GM21529 (cell line): Measurements from ENCODE around the gene AP5Z1.
"Not testable (repeated sequence)": the region's sequence is repeated elsewhere in the genome, so short reads cannot be mapped to it uniquely, and the experiment has no call there.

ENCODE experiments used
- ATAC-seq: cut with Tn5 transposase; IDR thresholded peaks from one replicate; pipeline ENCODE4 v1.9.1; 2021; ENCODE audit not compliant: unreplicated experiment

AP5Z1 gene

DNA sequence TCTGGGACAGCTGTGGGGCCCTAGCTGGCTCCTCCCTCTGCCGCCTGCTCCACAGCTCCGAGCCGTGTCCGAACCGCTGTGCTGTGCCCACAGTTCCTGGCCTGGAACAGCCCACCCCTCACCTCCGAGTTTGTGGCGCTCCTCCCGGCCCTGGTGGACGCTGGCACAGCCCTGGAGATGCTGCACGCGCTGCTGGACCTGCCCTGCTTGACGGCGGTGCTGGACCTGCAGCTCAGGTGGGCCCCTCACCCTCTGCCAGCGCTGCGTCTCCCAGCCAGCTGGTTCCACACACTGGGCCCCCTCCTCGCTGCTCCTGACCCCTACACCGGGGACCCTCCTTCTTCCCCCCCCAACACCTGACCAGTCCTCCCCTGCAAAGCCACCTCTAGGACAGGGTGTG, 12.1 kb downstream of the AP5Z1 start:
- ATAC-seq = no peak

DNA sequence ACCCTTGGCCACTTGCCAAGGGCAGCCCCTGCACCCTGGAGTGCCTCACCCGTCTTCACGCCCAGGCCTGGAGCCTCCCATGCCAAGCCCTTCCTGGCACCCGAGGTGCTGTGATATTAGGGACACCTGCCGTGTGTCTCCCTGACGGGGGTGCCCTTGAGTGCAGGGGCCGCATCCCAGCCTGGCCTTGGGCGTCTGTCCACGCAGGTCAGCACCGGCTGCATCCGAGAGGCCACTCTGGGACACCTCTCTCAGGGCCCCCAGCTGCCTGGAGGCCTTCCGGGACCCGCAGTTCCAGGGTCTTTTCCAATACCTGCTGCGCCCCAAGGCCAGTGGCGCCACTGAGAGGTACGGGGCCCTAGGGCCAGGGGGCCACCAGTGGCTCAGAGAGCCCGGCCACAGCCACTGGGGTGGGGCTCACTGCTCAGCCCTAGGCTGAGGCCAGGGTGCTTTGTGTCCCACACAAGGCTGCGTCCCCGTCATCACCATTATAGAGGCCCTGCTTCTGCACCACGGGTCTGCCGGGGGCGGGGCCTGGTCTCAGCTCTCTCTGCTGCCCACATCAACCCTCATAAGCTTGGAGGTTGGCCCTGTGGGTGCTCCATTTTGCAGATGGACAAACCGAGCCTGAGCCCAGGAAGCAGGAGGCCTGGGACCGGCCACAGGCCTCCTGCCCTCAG, 12.7 kb downstream of the AP5Z1 start:
- ATAC-seq = no peak

DNA sequence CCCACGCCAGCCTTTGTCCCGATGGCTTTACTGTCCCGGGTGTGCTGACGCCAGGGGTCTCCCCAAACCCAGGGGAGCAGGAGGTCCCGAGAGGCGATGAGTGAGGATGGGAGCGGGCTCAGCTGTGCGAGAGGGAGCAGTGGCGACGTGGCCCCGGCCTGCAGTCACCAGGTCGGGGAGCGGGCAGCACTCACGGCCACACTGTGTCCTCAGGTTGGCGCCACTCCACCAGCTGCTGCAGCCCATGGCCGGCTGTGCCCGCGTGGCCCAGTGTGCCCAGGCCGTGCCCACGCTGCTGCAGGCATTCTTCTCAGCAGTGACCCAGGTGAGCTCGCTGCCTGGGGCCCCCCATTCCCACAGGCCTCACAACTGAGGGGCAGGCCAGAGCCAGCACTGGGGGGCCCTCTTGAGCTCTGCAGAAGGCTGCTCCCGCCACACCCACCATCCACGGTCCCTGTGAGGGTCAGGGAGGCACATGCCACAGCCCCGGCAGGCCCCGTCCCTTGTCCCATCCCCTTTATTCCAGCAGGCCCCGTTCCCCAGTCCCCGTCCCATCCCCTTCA, 13.3 kb downstream of the AP5Z1 start:
- ATAC-seq = no peak

DNA sequence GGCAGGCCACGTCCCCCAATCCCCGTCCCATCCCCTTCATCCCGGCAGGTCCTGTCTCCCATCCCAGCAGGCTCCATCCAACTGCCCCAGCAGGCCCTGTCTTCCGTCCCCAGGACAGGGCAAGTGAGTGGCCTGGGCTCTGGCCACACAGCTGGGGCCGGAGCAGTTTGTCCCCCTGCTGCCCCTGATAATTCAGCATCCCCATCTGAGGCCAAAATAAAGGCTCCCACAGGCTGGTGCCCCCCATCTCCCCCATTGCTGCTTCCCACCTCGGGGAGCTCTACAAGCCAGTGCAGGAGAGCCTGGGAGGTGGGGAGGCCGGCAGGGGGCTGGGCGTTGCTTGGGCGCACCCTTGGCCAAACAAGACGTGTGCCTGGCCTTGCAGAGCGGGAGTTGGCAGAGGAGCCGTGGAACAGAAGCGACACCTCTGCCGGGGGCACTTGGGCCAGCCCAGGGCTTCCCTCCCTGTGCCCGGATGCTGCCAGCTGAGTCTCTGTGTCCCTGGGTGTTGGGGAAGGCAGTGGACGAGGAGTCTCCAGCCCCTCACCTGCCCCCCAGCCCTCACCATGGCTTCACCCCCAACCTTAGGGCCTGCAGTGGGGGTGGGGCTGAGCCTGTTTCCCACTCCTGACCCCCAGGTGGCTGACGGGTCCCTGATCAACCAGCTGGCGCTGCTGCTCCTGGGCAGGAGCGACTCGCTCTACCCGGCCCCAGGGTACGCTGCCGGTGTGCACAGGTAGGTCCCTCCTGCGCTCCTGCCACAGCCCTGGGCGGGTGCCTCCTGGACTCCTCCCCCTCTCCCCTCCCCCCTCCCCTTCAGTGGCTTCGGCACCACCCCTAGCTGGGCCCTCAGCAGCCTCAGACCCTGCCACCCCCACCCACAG, 14.0 kb downstream of the AP5Z1 start:
- ATAC-seq = no peak

DNA sequence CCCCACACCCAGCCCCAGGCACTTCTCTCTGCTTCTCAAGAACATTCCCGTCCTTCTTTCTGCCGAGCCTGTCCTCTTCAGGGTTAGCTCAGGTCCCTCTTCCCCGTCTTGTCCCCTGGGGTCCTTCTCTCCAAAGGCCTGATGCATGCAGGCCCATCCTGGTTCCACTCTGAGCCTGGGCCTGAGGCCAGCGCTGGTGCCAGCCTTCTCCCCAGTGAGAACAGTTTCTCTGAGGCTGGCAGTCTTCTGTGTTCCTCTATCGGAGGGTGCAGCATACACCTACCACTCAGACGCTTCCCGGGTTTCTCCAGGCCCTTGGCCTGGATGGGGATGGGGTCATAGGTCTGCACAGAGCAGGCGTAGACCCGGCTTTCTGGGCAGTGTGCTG, 14.6 kb downstream of the AP5Z1 start:
- no peak for ATAC-seq

DNA sequence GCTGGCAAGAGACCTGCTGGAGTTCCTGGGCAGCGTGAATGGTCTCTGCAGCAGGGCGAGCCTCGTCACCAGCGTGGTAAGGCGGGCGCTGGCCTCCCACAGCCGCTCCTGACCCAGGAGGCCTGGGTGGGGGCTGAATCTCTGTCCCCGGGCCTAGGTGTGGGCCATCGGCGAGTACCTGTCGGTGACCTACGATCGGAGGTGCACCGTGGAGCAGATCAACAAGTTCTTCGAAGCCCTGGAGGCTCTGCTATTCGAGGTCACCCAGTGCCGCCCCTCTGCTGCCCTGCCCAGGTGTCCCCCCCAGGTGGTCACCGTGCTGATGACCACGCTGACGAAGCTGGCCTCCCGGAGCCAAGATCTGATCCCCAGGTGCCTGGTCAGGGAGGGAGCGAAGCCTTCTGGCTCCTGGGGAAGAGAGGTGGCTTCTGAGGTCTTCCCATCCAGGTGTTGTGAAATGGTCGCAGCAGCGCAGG, 15.1 kb downstream of the AP5Z1 start:
- ATAC-seq = no peak

DNA sequence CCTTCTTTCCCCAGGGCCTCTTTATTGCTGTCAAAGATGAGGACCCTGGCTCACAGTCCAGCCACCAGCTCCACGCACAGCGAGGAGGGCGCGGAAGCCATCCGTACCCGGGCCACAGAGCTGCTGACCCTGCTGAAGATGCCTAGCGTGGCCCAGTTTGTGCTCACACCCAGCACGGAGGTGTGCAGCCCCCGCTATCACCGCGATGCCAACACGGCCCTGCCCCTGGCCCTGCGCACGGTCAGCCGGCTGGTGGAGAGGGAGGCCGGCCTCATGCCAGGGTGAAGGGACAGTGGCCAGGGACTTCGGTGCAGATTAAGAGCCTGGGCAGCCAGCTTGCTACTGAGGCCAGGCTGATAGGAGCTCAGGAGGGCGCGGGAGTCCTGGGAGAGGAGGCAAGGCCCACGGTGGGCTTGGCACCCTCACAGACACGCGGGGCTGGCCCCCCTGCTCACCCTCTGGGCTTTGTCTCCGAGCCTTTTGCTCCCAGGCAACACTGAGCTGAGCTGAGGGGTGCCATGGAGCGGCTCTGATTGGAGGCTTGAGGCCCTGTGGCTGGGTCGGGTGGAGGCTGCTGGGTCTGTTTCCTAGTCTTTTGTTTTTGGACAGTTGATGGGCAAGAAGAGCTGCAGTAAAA, 15.8 kb downstream of the AP5Z1 start:
- no peak for ATAC-seq

DNA sequence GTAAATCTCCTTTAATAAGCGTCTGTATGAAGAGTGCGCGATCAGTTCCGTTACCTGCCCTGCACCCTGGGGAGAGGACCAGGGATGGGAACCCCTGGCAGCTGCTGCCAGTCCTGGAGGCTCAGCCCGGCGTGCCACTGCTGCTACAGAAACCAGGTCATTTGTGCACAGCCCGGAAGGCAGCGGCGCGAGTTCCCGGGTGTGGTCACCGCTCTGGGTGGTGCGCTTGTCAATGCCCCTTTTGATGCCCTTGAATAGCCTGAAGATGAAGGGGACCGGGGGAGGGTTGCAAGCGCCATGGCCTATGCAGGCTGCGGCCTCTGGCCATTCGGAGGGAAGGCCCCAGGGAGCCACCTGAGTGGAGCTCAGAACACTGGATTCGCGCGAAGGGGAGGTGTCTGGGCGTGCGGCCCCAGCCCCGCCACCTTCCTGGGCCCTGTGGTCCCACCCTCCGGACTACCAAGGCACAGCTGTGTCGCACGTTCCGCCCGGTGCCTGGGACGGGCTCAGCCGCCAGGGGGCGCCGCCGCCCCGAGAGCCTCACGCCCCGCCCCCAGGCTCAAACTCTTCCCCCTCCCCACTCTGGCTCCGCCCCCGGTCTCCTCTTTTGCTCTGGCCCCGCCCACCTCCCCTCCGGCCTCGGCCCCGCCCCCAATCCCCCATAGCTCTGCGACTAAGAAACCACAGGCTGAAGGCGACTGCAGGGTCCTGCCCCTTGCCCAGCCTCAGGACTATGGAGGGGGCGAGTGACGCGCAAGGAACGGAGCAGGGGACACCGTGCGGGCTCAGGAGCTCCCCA, 16.5 kb downstream of the AP5Z1 start:
- ATAC-seq = no peak

DNA sequence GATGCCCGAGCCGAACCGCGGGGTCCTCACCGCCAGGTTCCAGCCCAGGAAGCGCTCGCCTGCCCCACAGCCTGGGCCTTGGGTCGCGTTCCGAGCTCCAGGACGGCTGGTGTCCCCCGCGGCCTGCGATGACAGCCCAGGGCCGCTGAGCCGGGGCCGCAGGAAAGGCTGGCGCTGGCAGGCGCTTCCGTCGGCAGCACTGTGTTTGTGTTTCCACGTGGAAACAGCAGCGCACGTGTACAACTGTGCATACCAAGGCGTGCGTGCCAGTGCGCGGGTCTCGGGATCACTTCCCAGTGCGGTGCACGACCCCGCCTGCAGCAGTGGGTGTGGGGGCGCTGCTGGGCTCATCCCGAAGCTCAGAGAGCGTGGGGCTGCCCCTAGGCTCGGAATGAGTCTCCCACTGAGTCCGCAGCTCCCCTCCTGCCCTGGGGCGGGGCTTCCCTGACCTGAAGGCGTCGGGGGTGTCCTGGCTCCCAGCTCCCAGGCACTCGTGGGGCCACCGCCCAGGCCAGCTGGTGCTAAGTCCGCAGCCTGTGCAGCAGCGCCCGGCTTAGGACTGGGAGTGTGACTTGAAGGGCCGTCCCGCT, 17.2 kb downstream of the AP5Z1 start:
- no peak for ATAC-seq

DNA sequence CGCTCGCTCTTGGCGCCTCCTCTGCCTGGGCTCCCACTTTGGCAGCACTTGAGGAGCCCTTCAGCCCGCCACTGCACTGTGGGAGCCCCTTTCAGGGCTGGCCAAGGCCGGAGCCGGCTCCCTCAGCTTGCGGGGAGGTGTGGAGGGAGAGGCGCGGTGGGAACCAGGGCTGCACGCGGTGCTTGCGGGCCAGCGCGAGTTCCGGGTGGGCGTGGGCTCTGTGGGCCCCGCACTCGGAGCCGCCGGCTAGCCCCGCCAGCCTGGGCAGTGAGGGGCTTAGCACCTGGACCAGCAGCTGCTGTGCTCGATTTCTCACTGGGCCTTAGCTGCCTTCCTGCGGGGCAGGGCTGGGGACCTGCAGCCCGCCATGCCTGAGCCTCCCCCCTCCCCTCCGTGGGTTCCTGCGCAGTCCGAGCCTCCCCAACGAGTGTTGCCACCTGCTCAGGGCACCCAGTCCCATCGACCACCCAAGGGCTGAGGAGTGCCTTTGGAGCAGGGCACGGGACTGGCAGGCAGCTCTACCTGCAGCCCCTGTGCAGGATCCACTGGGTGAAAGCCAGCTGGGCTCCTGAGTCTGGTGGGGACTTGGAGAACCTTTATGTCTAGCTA, 18.1 kb downstream of the AP5Z1 start:
- not testable (repeated sequence) for ATAC-seq

DNA sequence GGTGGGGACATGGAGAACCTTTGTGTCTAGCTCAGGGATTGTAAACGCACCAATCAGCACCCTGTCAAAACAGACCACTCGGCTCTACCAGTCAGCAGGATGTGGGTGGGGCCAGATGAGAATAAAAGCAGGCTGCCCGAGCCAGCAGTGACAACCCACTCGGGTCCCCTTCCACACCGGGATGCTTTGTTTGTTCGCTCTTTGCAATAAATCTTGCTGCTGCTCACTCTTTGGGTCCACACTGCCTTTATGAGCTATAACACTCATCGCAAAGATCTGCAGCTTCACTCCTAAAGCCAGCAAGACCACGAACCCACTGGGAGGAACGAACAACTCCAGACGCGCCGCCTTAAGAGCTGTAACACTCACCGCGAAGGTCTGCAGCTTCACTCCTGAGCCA, 18.7 kb downstream of the AP5Z1 start:
- not testable (repeated sequence) for ATAC-seq

DNA sequence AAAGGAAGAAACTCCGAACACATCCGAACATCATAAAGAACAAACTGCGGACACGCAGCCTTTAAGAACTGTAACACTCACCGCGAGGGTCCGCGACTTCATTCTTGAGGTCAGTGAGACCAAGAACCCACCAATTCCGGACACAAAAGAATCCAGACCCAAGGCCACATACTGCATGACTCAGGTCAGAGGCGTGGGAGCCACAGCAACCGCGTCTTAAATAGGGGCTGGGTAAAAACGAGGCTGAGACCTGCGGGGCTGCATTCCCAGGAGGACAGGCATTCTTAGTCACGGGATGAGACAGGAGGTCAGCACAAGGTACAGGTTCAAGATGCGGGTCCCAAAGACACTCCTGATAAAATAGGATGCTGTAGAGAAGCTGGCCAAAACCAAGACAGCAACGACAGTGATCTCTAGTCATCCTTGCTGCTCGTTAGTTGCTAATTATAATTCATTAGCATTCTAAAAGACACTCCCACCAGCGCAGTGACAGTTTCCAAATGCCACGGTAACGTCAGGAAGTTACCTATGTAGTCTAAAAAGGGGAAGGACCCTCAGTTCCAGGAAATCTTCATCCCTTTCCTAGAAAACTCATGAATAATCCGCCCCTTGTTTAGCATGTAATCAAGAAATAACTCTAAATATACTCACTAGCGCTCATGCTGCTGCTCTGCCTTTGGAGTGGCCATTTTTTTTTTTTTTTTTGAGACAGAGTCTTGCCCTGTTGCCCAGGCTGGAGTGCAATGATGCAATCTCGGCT, 19.3 kb downstream of the AP5Z1 start:
- ATAC-seq = no peak

DNA sequence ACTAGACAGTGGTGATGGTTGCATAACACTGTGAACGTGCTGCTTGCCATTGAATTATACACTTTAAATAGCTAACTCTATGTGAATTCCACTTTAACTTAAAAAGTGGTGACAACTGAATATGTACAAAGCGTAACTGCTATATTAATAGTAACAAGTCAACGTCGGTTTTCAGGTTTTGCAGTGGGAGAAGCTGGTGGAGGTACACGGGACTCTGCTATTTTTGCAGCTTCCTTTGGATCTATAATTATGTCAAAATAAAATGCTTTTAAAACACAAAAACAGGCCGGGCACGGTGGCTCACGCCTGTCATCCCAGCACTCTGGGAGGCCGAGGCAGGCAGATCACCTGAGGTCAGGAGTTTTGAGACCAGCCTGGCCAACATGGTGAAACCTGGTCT, 21.0 kb downstream of the AP5Z1 start:
- no peak for ATAC-seq

DNA sequence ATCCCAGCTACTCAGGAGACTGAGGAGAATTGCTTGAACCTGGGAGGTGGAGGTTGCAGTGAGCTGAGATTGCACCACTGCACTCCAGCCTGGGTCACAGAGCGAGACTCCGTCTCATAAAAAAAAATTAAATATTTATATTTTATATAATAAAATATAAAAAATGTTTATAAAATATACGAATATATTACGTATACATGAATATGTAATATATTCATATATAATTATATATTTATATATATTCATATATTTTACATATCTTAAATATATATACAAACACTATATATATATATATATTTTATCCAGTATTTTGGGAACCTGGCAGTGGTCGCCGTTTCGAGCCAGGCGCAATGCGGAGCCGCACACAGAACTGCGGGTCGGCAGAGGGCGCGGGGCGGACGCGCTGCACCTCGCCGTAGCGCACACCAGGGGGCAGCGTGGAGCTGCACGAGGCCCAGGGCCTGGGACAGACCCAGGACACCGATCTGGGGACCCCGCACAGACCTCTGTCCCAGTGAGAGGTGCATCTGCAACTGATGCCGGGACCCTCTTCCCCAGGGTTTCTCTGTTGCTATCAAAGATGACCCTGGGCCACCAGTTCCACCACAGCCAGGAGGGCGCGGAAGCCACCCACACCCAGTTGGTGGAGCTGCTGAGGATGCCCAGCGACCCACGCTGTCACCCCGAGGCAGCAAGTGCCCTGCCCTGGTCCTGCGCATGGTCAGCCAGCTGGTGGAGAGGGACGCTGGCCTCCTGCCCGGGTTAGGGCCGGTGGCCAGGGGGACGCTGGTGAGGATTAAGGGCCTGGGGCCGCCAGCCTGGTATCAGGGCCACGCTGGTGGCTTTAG, 22.7 kb downstream of the AP5Z1 start:
- peak; percentile 78 for ATAC-seq

DNA sequence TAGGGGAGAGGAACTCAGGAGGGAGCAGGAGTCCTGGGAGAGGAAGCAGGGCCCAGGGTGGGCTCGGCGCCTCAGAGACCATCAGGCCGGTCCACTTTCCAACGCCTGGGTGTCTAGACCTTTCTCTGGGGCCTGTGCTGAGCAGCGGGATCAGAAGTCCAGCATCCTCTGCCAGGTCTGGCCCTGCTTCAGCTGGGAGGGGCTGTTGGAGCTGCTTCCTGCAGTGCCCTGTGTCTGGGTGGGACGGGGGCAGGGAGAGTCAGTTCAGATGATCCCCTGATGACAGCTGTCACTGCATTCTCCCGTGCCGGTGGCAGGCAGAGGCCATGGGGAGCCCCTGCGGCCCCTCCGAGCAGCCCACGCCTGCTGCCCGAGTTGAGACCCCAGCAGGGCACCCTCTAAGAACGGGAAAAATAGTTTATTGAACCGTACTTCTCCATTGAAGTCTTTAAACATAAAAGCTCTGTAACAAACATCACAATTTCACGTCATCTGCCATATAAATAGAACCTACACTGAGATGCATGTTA, 23.3 kb downstream of the AP5Z1 start:
- no peak for ATAC-seq

DNA sequence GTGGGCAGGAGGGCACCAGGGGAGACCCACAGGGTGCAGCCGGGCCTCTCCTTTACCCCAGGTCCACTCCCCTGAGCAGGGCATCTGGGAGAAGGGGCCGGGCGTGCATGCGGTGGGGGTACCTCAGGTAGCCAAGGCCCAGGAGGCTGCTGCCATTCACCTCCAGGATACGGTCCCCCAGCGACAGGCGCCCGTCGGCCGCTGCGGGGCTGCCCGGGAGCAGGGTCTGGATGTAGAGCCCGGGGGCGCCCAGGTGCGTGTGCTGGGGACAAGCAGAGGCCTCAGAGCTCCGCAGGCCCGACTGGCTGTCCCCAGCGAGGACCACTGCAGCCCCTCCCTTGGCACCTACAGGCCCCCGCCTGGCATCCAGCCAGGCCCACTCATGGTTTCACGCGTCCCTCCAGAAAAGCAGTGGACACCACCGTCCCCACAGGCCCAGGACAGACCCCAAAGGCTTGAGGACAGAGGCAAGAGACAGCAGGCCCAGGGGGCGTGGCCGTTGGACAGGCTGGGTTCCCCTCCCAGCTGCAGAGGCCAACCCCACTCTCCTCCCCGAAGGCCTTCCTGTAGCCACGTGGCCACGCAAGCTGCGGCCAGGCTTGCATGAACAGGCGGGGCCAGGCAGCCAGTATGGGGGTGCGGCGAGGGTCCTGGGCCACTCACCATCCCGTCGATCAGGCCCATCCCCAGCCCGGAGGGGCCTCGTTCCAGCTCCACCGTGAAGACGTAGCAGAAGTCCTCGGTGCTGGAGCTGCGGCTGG, 24.3 kb downstream of the AP5Z1 start:
- ATAC-seq = no peak

DNA sequence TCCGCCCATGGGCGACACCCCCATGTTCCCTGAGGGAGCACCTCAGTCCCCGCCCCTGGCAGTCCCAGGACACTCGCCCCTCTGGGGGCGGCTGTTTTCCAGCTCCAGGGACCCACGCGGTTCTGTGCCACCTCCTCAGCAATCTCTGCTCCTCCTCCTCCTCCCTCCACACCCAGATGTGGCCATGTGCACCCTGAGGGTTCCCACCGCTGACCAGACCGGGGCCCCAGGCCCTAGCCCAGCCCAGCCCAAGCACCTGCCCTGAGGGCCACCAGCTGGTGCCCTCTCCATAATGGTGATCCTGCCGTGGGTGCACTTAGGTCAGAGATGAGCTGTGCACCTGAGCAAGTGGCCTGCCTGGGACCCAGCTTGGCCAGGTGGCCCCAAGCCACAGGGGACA, 25.1 kb downstream of the AP5Z1 start:
- ATAC-seq = no peak
